Immature natural killer cell (primary cell): ENCODE data around the gene ALPG. TPM values are rescaled to one million over a fixed set of nuclear protein-coding genes. Genes with fewer than 3 reads are reported as not detected.
"Not testable (repeated sequence)": the region's sequence is repeated elsewhere in the genome, so short reads cannot be mapped to it uniquely, and the experiment has no call there.

Experiments
- DNase-seq, 3 donors: peaks; one replicate each; pipeline ENCODE4 v3.0.0; 2022; ENCODE audit warnings: mixed read lengths in 1 of 3
- H3K27ac Mint-ChIP-seq, 6 donors: one replicate each; pipeline ENCODE4 v1.8.0; 2020; ENCODE audit warnings: mixed read lengths in 6 of 6, mild to moderate bottlenecking in 5 of 6, inconsistent platforms in 4 of 6, moderate library complexity in 3 of 6
- H3K27me3 Mint-ChIP-seq, 3 donors: one replicate each; pipeline ENCODE4 v1.8.0; 2020 to 2021; ENCODE audit warnings: low read depth in 3 of 3, mild to moderate bottlenecking in 3 of 3, mixed read lengths in 3 of 3, moderate library complexity in 3 of 3, inconsistent platforms in 1 of 3
- H3K36me3 Mint-ChIP-seq, 3 donors: one replicate each; pipeline ENCODE4 v1.8.0; 2020; ENCODE audit warnings: mixed read lengths in 3 of 3, inconsistent platforms in 2 of 3, mild to moderate bottlenecking in 2 of 3
- H3K4me1 Mint-ChIP-seq, 2 donors: one replicate each; pipeline ENCODE4 v1.8.0; 2020; ENCODE audit warnings: inconsistent platforms in 2 of 2, mild to moderate bottlenecking in 2 of 2, mixed read lengths in 2 of 2, moderate library complexity in 1 of 2
- H3K4me3 Mint-ChIP-seq, 5 donors: one replicate each; pipeline ENCODE4 v1.8.0; 2020; ENCODE audit warnings: mild to moderate bottlenecking in 5 of 5, mixed read lengths in 5 of 5, inconsistent platforms in 3 of 5, moderate library complexity in 3 of 5
- H3K9me3 Mint-ChIP-seq, 6 donors: one replicate each; pipeline ENCODE4 v1.8.0; 2020; ENCODE audit warnings: mild to moderate bottlenecking in 6 of 6, mixed read lengths in 6 of 6, inconsistent platforms in 4 of 6, moderate library complexity in 3 of 6
- polyA plus RNA-seq, 3 donors: library from polyadenylated mRNA; unstranded; fragments of 300-500 nt; fragmentation: Illumina TruSeq; gene quantifications; one replicate each; pipeline ENCODE4 v1.2.3, GENCODE V29; 2021

The ALPG gene
- polyA plus RNA-seq = not detected

- Mint-ChIP-seq H3K36me3 (no peaks in the 10 kb centered on the region), H3K9me3 (no peaks in the 10 kb centered on the region), H3K27me3 (peaks cover 0 to 2% (median 0%) of the 10 kb centered on the region in 3 donors), H3K4me1 (no peaks in the 10 kb centered on the region), H3K27ac (no peak within 1 kb of the TSS), H3K4me3 (no peak within 1 kb of the TSS)
- DNase-seq = no peak
These were observed at the start of gene ALPG for GRCh38 chr2:232406556-232407310. Gene ALPG (plus strand): TSS chr2:232406844. CDS start chr2:232406895, 51 bp downstream.

GRCh38 chr2:232361646-232362045, 45.0 kb upstream of the ALPG start:
- no peak overlapping the region for H3K27ac Mint-ChIP-seq
- H3K9me3 Mint-ChIP-seq = peaks cover 0 to 1% (median 0%) of the 10 kb centered on the region in 6 donors
- no peak for DNase-seq
- peaks cover 16 to 19% of the 10 kb centered on the region in 2 donors for H3K4me1 Mint-ChIP-seq
- H3K36me3 Mint-ChIP-seq = no peaks in the 10 kb centered on the region
- no peak overlapping the region for H3K4me3 Mint-ChIP-seq
- peaks cover 0 to 3% (median 0%) of the 10 kb centered on the region in 3 donors for H3K27me3 Mint-ChIP-seq

GRCh38 chr2:232362174-232362900, 44.3 kb upstream of the ALPG start:
- Mint-ChIP-seq H3K36me3 (no peaks in the 10 kb centered on the region), H3K4me3 (peak overlapping the region in 2 of 5 donors; percentile 4 to 12)

GRCh38 chr2:232363064-232363783, 43.4 kb upstream of the ALPG start:
- not testable (repeated sequence) for DNase-seq, H3K9me3 Mint-ChIP-seq, H3K27me3 Mint-ChIP-seq, H3K36me3 Mint-ChIP-seq, H3K27ac Mint-ChIP-seq
- peak overlapping the region in 4 of 5 donors; percentile 76 to 90 (median 80) for H3K4me3 Mint-ChIP-seq
- peaks cover 16 to 19% of the 10 kb centered on the region in 2 donors for H3K4me1 Mint-ChIP-seq

More at GRCh38 chr2:232362174-232362900, 44.3 kb upstream of the ALPG start:
- peaks cover 16 to 19% of the 10 kb centered on the region in 2 donors for H3K4me1 Mint-ChIP-seq
- peaks cover 0 to 3% (median 0%) of the 10 kb centered on the region in 3 donors for H3K27me3 Mint-ChIP-seq
- H3K27ac Mint-ChIP-seq = no peak overlapping the region
- peaks cover 0 to 1% (median 0%) of the 10 kb centered on the region in 6 donors for H3K9me3 Mint-ChIP-seq
- no peak for DNase-seq

- Mint-ChIP-seq H3K4me1 (peaks cover 16 to 19% of the 10 kb centered on the region in 2 donors), H3K9me3 (peaks cover 0 to 1% (median 0%) of the 10 kb centered on the region in 6 donors), H3K27ac (peak overlapping the region in 3 of 6 donors; percentile 48 to 66 (median 53)), H3K36me3 (no peaks in the 10 kb centered on the region), H3K27me3 (peaks cover 0 to 3% (median 0%) of the 10 kb centered on the region in 3 donors), H3K4me3 (peak overlapping the region; percentile 67 to 90 (median 77))
- DNase-seq = no peak
These were observed 42.6 kb upstream of the ALPG start for GRCh38 chr2:232363784-232364615.

GRCh38 chr2:232364806-232365594, 41.6 kb upstream of the ALPG start:
- not testable (repeated sequence) for H3K27ac Mint-ChIP-seq, DNase-seq, H3K9me3 Mint-ChIP-seq, H3K36me3 Mint-ChIP-seq, H3K27me3 Mint-ChIP-seq
- Mint-ChIP-seq H3K4me1 (peaks cover 16 to 19% of the 10 kb centered on the region in 2 donors), H3K4me3 (peak overlapping the region in 1 of 5 donors; percentile 24)

GRCh38 chr2:232365621-232366321, 40.9 kb upstream of the ALPG start:
- peaks cover 0 to 1% (median 0%) of the 10 kb centered on the region in 6 donors for H3K9me3 Mint-ChIP-seq
- H3K27ac Mint-ChIP-seq = no peak overlapping the region
- peaks cover 0 to 3% (median 2%) of the 10 kb centered on the region in 3 donors for H3K27me3 Mint-ChIP-seq
- H3K36me3 Mint-ChIP-seq = no peaks in the 10 kb centered on the region
- no peak for DNase-seq
- H3K4me3 Mint-ChIP-seq = no peak overlapping the region
- peaks cover 16 to 19% of the 10 kb centered on the region in 2 donors for H3K4me1 Mint-ChIP-seq

- H3K9me3 Mint-ChIP-seq, H3K4me3 Mint-ChIP-seq, H3K36me3 Mint-ChIP-seq, H3K27ac Mint-ChIP-seq, DNase-seq, H3K27me3 Mint-ChIP-seq: not testable (repeated sequence)
- H3K4me1 Mint-ChIP-seq = peaks cover 16 to 19% of the 10 kb centered on the region in 2 donors
These were observed 40.2 kb upstream of the ALPG start for GRCh38 chr2:232366461-232366860.

- Mint-ChIP-seq H3K27ac (no peak overlapping the region), H3K36me3 (no peaks in the 10 kb centered on the region), H3K27me3 (peaks cover 0 to 5% (median 2%) of the 10 kb centered on the region in 3 donors), H3K9me3 (peaks cover 0 to 1% (median 0%) of the 10 kb centered on the region in 6 donors), H3K4me3 (no peak overlapping the region), H3K4me1 (peaks cover 16 to 19% of the 10 kb centered on the region in 2 donors)
- DNase-seq = no peak
These were observed 39.6 kb upstream of the ALPG start for GRCh38 chr2:232367016-232367415.

GRCh38 chr2:232367591-232368233, 38.9 kb upstream of the ALPG start:
- Mint-ChIP-seq H3K9me3 (no peaks in the 10 kb centered on the region), H3K4me1 (peaks cover 13 to 16% of the 10 kb centered on the region in 2 donors), H3K27me3 (peaks cover 0 to 5% (median 2%) of the 10 kb centered on the region in 3 donors), H3K36me3 (no peaks in the 10 kb centered on the region), H3K27ac (no peak overlapping the region), H3K4me3 (no peak overlapping the region)
- no peak for DNase-seq

- no peak for DNase-seq
- Mint-ChIP-seq H3K27me3 (peaks cover 0 to 5% (median 2%) of the 10 kb centered on the region in 3 donors), H3K27ac (no peak overlapping the region), H3K4me3 (no peak overlapping the region), H3K4me1 (peaks cover 10 to 13% of the 10 kb centered on the region in 2 donors), H3K36me3 (no peaks in the 10 kb centered on the region), H3K9me3 (no peaks in the 10 kb centered on the region)
These were observed 38.3 kb upstream of the ALPG start for GRCh38 chr2:232368311-232368731.
